C4-2B (cell line): ENCODE results near the gene LPCAT2.

Experiments
- H3K27ac ChIP-seq: fragments of 450-650 bp; 2 replicates; pipeline ENCODE4 v1.5.1; 2017
- ZFX ChIP-seq: fragments of 450-650 bp; IDR thresholded peaks from 2 replicates; pipeline ENCODE4 v1.6.1; 2017
- TF ChIP-seq, protein P1 (sequence below): fragments of 450-650 bp; conservative IDR thresholded peaks from 2 replicates; pipeline ENCODE4 v1.5.1; 2017; ENCODE audit warnings: mild to moderate bottlenecking

The LPCAT2 gene

DNA sequence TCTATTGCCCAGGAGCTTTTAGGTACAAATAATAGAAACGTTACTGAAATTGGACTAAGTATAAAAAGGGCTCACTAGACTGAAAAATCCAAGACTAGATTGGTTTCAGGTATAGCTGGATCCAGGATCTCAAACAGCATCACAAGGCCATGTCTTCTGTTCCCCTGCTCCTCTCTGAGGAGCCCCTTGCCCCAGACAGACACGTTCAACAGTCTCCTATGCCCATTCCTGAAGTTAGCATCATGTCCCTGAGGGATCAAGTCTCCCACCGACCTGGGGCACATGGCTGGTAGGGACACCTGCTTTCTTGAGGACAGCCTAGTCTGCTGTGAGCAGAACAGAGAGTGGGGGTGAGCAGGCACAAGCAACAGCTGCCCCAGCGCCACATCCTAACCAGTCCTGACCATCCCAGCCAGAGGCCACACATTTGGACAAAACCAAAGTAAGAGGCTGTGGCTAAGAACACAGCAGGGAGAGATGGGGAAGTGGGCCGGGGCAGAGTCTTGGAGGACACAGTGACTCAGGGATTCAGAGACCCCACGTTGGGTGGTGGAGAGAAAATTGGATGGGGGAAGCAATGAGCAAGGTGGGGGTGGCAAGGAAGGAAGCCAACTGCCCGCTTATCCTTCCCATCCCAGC lies 40.4 kb upstream of the LPCAT2 start:
- H3K27ac ChIP-seq: no peak overlapping the region
- TF ChIP-seq, protein P1, sequence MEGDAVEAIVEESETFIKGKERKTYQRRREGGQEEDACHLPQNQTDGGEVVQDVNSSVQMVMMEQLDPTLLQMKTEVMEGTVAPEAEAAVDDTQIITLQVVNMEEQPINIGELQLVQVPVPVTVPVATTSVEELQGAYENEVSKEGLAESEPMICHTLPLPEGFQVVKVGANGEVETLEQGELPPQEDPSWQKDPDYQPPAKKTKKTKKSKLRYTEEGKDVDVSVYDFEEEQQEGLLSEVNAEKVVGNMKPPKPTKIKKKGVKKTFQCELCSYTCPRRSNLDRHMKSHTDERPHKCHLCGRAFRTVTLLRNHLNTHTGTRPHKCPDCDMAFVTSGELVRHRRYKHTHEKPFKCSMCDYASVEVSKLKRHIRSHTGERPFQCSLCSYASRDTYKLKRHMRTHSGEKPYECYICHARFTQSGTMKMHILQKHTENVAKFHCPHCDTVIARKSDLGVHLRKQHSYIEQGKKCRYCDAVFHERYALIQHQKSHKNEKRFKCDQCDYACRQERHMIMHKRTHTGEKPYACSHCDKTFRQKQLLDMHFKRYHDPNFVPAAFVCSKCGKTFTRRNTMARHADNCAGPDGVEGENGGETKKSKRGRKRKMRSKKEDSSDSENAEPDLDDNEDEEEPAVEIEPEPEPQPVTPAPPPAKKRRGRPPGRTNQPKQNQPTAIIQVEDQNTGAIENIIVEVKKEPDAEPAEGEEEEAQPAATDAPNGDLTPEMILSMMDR: no peak
- TF ChIP-seq ZFX: no peak

DNA sequence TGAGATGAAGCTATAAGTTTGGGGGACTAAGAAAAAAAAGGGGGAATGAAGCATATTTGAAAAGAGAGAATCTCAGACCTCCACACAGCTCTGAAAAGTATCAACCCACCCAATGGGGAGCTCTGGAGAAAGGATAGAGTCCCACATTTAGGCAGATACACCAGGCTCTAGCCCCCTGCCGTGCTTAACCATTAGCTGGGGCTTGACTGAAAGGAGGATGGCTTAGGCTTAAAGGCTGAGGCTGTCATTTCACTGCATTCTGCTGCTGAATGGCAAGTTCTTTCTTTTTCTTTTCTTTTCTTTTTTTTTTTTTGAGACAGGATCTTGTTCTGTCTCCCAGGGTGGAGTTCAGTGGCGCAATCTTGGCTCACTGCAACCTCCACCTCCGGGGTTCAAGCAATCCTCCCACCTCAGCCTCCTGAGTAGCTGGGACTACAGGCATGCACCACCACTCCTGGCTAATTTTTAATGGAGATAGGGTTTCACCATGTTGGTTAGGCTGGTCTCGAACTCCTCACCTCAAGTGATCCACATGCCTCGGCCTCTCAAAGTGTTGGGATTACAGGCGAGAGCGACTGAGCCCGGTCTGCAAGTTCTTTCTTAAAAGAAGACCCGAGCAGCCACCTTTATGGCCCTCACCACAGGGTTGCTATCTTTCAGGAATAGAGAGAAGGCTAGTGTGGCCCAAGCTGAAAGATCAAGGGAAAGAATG lies 38.9 kb upstream of the LPCAT2 start:
- TF ChIP-seq, protein P1: no peak
- TF ChIP-seq ZFX: no peak
- no peak overlapping the region for H3K27ac ChIP-seq

DNA sequence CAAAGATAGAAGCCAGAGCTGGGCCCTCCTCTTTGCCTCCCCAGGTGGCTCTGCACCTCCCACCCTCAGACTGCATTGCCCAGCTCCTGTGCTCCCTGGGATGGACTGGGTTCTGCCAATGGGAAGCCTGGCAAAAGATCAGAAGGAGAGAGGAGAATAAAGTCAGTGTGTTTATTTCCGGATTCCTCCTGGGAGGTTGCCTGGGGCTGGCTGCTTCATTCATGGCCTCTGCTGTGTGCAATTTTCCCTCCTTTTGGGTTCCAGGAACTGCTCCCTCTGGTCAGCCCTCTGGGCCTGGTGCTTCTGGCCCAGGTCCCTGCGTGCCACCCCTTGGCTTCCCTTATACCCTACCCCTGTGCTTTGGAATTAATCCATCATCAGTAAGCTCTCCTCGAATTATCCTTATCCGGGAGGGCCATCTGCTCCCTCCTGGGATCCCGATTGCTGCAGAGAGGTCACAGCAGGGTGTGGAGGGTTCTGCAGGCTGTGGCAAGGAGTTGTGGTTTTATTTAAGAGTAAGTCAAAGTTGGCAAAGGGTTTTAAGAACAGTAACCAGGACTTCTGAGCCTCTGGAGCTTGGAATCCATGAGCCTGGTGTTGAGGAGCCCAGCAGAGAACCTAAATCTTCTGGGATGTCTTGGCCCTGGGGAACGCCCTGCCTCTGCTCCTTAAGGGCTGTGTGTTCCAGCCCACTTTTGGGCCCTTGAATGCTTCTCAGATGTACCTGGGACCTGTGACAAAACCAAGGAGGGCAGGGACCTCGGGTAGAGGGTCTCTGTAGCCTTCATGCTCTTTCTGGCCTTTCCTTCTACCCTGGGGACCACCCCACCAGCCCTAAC lies 38.1 kb upstream of the LPCAT2 start:
- TF ChIP-seq ZFX: no peak
- TF ChIP-seq, protein P1: no peak
- no peak overlapping the region for H3K27ac ChIP-seq

DNA sequence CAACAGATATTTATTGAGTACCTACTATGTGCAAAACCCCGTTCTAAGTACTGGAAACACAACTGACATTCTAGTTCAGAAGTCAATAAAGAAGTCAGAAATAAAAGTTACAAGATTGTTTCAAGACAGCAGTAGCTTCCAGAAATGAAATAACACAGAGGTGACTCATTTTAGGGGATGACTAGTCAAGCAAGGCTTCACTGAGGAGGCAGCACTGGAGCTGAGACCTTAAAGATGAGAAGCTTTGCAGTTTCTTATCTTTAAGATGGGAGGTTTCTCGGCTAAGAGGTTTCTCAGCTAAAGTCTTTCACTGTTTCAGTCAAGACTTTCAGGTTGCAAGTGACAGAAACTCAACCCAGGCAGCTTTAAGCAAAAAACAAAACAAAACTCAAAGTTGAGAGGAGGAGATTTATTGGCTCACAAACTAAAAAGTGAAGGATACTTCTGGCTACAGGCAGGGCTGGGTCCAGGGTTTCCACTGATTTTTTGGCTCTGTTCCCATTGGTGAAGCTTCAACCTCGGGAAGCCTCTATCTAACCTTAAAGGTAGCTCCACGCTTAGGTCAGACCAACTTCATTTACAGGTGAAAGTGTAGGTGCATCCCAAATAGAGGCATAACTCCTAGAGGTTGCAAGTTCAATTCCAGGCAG lies 37.3 kb upstream of the LPCAT2 start:
- TF ChIP-seq, protein P1: no peak
- no peak for TF ChIP-seq ZFX
- no peak overlapping the region for H3K27ac ChIP-seq

DNA sequence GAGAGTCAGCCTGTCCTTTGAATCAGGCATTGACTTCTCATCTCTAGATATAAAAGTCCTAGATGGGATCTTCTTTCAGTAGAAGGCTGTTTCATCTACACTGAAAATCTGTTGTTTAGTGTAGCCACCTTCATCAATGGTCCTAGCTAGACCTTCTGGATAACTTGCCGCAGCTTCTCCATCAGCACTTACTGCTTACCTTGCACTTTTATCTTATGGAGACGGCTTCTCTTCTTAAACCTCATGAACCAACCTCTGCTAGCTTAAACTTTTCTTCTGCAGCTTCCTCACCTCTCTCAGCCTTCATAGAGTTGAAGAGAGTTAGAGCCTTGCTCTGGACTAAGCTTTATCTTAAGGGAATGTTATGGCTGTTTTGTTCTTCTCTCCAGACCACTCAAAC lies 35.3 kb upstream of the LPCAT2 start:
- TF ChIP-seq, protein P1: no peak
- no peak for TF ChIP-seq ZFX
- H3K27ac ChIP-seq: no peak overlapping the region

- no peak for TF ChIP-seq ZFX
- TF ChIP-seq, protein P1: no peak
- no peak overlapping the region for H3K27ac ChIP-seq
Observed at GRCh38 chr16:55474821-55475220, 34.1 kb upstream of the LPCAT2 start.
